ENCODE data around the gene YRDC.

DNA sequence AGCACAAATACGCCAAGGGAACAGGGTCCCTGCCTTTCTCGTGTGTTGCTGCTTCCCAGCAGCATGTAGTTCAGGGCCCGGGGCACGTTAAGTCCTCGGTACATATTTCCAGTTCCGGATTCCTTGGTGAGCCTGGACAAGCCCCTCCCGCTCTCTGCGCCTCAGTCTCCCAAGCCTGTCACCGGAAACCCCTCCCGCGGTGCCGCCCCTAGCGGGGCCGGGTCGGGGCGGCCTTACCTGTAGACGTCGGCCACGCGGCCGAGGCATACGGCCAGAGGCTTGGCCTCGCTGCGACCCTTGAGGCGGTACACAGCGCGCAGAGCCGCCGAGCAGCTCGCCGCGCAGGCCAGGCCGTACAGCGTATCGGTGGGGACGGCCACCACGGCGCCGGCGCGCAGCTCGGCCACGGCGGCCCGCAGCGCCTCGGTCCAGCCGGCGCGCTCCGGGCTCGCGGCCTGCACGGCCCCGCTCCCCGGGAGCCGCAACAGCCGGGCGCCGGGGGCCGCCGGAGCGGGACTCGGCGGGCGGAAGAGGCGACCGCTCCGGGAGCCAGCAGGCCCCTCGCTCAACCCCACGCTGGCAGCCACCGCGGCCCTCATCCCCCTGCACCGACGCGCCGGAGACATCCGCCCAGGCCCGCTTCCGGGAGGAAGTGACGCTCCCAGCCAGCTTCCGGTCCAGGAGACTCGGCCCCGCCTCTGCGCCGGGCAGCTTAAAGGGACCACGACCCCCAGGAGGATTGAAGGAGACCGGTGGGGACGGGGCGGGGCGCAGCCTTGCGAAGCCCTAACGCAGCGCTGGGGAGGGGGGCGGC lies at the start of gene YRDC, which contains the start of gene C1orf122:
- TF ChIP-seq, protein P1, sequence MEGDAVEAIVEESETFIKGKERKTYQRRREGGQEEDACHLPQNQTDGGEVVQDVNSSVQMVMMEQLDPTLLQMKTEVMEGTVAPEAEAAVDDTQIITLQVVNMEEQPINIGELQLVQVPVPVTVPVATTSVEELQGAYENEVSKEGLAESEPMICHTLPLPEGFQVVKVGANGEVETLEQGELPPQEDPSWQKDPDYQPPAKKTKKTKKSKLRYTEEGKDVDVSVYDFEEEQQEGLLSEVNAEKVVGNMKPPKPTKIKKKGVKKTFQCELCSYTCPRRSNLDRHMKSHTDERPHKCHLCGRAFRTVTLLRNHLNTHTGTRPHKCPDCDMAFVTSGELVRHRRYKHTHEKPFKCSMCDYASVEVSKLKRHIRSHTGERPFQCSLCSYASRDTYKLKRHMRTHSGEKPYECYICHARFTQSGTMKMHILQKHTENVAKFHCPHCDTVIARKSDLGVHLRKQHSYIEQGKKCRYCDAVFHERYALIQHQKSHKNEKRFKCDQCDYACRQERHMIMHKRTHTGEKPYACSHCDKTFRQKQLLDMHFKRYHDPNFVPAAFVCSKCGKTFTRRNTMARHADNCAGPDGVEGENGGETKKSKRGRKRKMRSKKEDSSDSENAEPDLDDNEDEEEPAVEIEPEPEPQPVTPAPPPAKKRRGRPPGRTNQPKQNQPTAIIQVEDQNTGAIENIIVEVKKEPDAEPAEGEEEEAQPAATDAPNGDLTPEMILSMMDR (IDR thresholded peaks at IDR 0.05): peak in 2 of 6 experiments; percentile 5 to 6
- TF ChIP-seq POLR2A (IDR thresholded peaks at IDR 0.05): peak in 2 of 4 donors; percentile 77 to 86

All from esophagus squamous epithelium (tissue), 4 donors.